Panc1 (cell line): ENCODE data around the gene MLEC. TPM values are rescaled to one million over a fixed set of nuclear protein-coding genes. Genes with fewer than 3 reads are reported as not detected.
A peak's percentile ranks its signal among the peaks of the same experiment; 100 is the strongest.
"Not testable (repeated sequence)": the region's sequence is repeated elsewhere in the genome, so short reads cannot be mapped to it uniquely, and the experiment has no call there.

Experiments used
- ATAC-seq: fragments of 200-7000 bp; cut with Tn5 transposase; 2 replicates; pipeline ENCODE4 v1.9.1; 2020; ENCODE audit warnings: mild to moderate bottlenecking, moderate library complexity
- BruUV-seq: library from RNA; stranded (reverse); fragments of 400-500 nt; replicated peaks from 2 replicates; lab custom pipeline; 2021; lab: Mats Ljungman, UMichigan
- CTCF ChIA-PET: fragments of 300-600 bp; sonication (Branson Sonifier 250); formaldehyde crosslinking; loops from one replicate; lab custom pipeline; 2022; ENCODE audit warnings: antibody characterized with exemption; lab: Charles Lee
- POLR2A ChIA-PET: fragments of 300-600 bp; sonication (Branson Sonifier 250); formaldehyde crosslinking; loops from one replicate; lab custom pipeline; 2022; ENCODE audit warnings: antibody characterized with exemption; lab: Charles Lee
- DNase-seq: peaks from one replicate; pipeline ENCODE4 v3.0.0-alpha.2; 2010; ENCODE audit warnings: low read depth, low spot score
- H3K27ac ChIP-seq: 2 replicates; pipeline ENCODE4 v1.5.1; 2011; ENCODE audit warnings: mild to moderate bottlenecking, low read length, inconsistent platforms
- H3K27me3 ChIP-seq: fragments of 200-500 bp; sonication (Bioruptor generic); 2 replicates; pipeline ENCODE4 v1.6.0; 2014; ENCODE audit warnings: low read length, inconsistent platforms; ENCODE audit not compliant: control insufficient read depth, insufficient read depth
- H3K36me3 ChIP-seq: fragments of 200-500 bp; sonication (Bioruptor generic); 2 replicates; pipeline ENCODE4 v1.5.1; 2014; ENCODE audit warnings: inconsistent platforms, mild to moderate bottlenecking, low read length, moderate library complexity; ENCODE audit not compliant: control insufficient read depth, insufficient read depth
- H3K4me1 ChIP-seq: 2 replicates; pipeline ENCODE4 v1.5.1; 2011; ENCODE audit warnings: inconsistent platforms, mild to moderate bottlenecking, low read length, moderate library complexity; ENCODE audit not compliant: control insufficient read depth, insufficient read depth
- H3K4me3 ChIP-seq, 2 experiments: 2 replicates each; pipeline ENCODE4 v1.5.1; 2011 to 2012; ENCODE audit warnings: low read depth in 2 of 2, low read length in 2 of 2, mild to moderate bottlenecking in 2 of 2, inconsistent platforms in 1 of 2, moderate library complexity in 1 of 2
- H3K9me3 ChIP-seq: fragments of 200-500 bp; sonication (Bioruptor generic); 2 replicates; pipeline ENCODE4 v1.5.1; 2014; ENCODE audit warnings: low read depth, mild to moderate bottlenecking, inconsistent platforms, low read length, moderate library complexity; ENCODE audit not compliant: control insufficient read depth, insufficient read depth
- POLR2AphosphoS5 ChIP-seq: IDR thresholded peaks from 2 replicates; pipeline ENCODE4 v1.6.1; 2012; ENCODE audit warnings: mild to moderate bottlenecking, low read depth, low read length, moderate library complexity
- SIN3A ChIP-seq: IDR thresholded peaks from 2 replicates; pipeline ENCODE4 v1.6.1; 2012; ENCODE audit warnings: low read depth, mild to moderate bottlenecking, low read length, moderate library complexity, borderline replicate concordance; ENCODE audit not compliant: insufficient read depth
- TCF7L2 ChIP-seq: IDR thresholded peaks from 2 replicates; pipeline ENCODE4 v1.6.1; 2011; ENCODE audit warnings: mild to moderate bottlenecking, low read depth, low read length, inconsistent platforms
- in situ Hi-C: cut with HindIII; loops from 2 replicates; pipeline ENCODE4 v1.10.0; 2016; ENCODE audit warnings: low sequenced_read_pairs, low pct_unique_long_range_greater_than_20kb
- intact Hi-C: fragments of 100-400 bp; cut with micrococcal nuclease; formaldehyde crosslinking; loops from one replicate; pipeline ENCODE4 v1.10.0; 2022; ENCODE audit not compliant: unreplicated experiment
- total RNA-seq: library from RNA; stranded (reverse); gene quantifications from one replicate; pipeline ENCODE4 v1.2.1, GENCODE V29; 2021; ENCODE audit not compliant: unreplicated experiment
- TF ChIP-seq, protein P1 (sequence below), 2 experiments: IDR thresholded peaks; 2 replicates each; pipeline ENCODE4 v1.6.1; 2011 to 2012; ENCODE audit warnings: low read depth in 2 of 2, control low read depth in 1 of 2, low read length in 1 of 2, mild to moderate bottlenecking in 1 of 2, moderate library complexity in 1 of 2; ENCODE audit not compliant: insufficient read depth in 1 of 2
- TF ChIP-seq, protein P2 (sequence below): fragments of 450-650 bp; IDR thresholded peaks from 2 replicates; pipeline ENCODE4 v1.5.1; 2017; ENCODE audit warnings: mild to moderate bottlenecking

MLEC gene
- total RNA-seq, 1 experiment from 2014 or later, result 171 TPM

DNA sequence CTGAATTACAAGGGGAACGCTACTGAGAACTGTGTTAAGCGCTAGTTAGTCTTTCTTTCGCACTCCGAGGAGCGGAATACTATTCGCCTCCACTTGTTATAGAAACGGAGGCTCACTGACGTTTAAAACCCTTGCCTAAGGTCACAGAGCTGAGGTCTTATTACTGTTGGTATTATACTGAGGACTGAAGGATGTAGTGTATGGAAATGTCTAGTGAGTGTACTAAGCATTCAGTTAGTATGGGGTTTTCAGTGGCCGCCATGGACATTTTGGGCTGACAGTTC is 39.5 kb downstream of the MLEC start:
- H3K9me3 ChIP-seq, result no peaks in the 10 kb centered on the region
- TF ChIP-seq TCF7L2 (no peak), POLR2AphosphoS5 (no peak), SIN3A (no peak)
- TF ChIP-seq, protein P1, sequence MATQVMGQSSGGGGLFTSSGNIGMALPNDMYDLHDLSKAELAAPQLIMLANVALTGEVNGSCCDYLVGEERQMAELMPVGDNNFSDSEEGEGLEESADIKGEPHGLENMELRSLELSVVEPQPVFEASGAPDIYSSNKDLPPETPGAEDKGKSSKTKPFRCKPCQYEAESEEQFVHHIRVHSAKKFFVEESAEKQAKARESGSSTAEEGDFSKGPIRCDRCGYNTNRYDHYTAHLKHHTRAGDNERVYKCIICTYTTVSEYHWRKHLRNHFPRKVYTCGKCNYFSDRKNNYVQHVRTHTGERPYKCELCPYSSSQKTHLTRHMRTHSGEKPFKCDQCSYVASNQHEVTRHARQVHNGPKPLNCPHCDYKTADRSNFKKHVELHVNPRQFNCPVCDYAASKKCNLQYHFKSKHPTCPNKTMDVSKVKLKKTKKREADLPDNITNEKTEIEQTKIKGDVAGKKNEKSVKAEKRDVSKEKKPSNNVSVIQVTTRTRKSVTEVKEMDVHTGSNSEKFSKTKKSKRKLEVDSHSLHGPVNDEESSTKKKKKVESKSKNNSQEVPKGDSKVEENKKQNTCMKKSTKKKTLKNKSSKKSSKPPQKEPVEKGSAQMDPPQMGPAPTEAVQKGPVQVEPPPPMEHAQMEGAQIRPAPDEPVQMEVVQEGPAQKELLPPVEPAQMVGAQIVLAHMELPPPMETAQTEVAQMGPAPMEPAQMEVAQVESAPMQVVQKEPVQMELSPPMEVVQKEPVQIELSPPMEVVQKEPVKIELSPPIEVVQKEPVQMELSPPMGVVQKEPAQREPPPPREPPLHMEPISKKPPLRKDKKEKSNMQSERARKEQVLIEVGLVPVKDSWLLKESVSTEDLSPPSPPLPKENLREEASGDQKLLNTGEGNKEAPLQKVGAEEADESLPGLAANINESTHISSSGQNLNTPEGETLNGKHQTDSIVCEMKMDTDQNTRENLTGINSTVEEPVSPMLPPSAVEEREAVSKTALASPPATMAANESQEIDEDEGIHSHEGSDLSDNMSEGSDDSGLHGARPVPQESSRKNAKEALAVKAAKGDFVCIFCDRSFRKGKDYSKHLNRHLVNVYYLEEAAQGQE (IDR thresholded peaks at IDR 0.05; ENCODE audit: insufficient read depth in 1 of 2, low read depth in 2 of 2, low read length in 1 of 2), result no peak
- TF ChIP-seq, protein P2, sequence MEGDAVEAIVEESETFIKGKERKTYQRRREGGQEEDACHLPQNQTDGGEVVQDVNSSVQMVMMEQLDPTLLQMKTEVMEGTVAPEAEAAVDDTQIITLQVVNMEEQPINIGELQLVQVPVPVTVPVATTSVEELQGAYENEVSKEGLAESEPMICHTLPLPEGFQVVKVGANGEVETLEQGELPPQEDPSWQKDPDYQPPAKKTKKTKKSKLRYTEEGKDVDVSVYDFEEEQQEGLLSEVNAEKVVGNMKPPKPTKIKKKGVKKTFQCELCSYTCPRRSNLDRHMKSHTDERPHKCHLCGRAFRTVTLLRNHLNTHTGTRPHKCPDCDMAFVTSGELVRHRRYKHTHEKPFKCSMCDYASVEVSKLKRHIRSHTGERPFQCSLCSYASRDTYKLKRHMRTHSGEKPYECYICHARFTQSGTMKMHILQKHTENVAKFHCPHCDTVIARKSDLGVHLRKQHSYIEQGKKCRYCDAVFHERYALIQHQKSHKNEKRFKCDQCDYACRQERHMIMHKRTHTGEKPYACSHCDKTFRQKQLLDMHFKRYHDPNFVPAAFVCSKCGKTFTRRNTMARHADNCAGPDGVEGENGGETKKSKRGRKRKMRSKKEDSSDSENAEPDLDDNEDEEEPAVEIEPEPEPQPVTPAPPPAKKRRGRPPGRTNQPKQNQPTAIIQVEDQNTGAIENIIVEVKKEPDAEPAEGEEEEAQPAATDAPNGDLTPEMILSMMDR, result no peak
- no peaks in the 10 kb centered on the region for H3K27me3 ChIP-seq
- peaks cover 8% of the 10 kb centered on the region for H3K4me1 ChIP-seq
- H3K27ac ChIP-seq, result peak overlapping the region; percentile 90
- BruUV-seq, result no TSS peak
- DNase-seq (no peak), ATAC-seq (no peak)
- CTCF ChIA-PET, result no interaction called here
- H3K4me3 ChIP-seq, result peak overlapping the region; percentile 71 to 82
- POLR2A ChIA-PET, result no interaction called here
- peaks cover 3% of the 10 kb centered on the region for H3K36me3 ChIP-seq
- in situ Hi-C loops (no loop called here), intact Hi-C loops (no loop called here)

DNA sequence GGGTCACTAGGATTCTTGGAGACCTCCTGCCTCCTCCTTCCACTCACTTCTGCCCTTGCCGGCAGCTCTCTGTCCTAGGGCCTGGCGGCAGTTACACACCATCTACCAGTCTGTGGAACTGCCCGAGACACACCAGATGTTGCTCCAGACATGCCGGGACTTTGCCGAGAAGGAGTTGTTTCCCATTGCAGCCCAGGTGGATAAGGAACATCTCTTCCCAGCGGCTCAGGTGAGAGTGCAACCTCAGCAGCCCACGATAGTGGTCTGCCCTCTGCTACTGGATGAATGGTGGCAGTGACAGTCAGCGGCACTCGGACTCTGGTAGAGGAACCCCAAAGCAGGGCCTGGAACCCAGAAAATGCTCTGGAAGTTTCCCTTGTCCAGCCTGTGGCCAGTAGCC is 40.0 kb downstream of the MLEC start:
- no peak overlapping the region for H3K27ac ChIP-seq
- CTCF ChIA-PET, result no interaction called here
- H3K4me3 ChIP-seq, result no peak overlapping the region
- POLR2A ChIA-PET, result no interaction called here
- H3K27me3 ChIP-seq, result no peaks in the 10 kb centered on the region
- no peak for DNase-seq
- peaks cover 8% of the 10 kb centered on the region for H3K4me1 ChIP-seq
- TF ChIP-seq TCF7L2, result no peak
- TF ChIP-seq SIN3A, result no peak
- TF ChIP-seq, protein P2, result no peak
- no peak for TF ChIP-seq POLR2AphosphoS5
- TF ChIP-seq, protein P1 (IDR thresholded peaks at IDR 0.05; ENCODE audit: insufficient read depth in 1 of 2, low read depth in 2 of 2, low read length in 1 of 2), result no peak
- no TSS peak for BruUV-seq
- H3K9me3 ChIP-seq, result no peaks in the 10 kb centered on the region
- in situ Hi-C loops (no loop called here), intact Hi-C loops (no loop called here)
- no peak for ATAC-seq
- H3K36me3 ChIP-seq, result peaks cover 3% of the 10 kb centered on the region

DNA sequence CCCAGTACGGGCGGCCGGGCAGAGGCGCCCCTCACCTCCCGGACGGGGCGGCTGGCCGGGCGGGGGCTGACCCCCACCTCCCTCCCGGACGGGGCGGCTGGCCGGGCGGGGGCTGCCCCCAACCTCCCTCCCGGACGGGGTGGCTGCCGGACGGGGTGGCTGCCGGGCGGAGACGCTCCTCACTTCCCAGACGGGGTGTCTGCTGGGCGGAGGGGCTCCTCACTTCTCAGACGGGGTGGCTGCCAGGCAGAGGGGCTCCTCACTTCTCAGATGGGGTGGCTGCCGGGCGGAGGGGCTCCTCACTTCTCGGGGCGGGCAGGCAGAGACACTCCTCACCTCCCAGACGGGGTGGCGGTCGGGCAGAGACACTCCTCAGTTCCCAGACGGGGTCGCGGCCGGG is 45.2 kb downstream of the MLEC start:
- BruUV-seq, H3K4me3 ChIP-seq, CTCF ChIA-PET, H3K4me1 ChIP-seq, intact Hi-C loops, H3K9me3 ChIP-seq, H3K27me3 ChIP-seq, H3K36me3 ChIP-seq, ATAC-seq, DNase-seq, in situ Hi-C loops, POLR2A ChIA-PET, H3K27ac ChIP-seq: not testable (repeated sequence)
